ENCODE results near the gene LASP1. TPM values are rescaled to one million over a fixed set of nuclear protein-coding genes. Genes with fewer than 3 reads are reported as not detected.

The LASP1 gene
- total RNA-seq, 2 experiments from 2014 or later: 48.6 to 110 TPM

- Histone ChIP-seq H3K36me3 (ENCODE audit: insufficient read depth, low read length) (peaks cover 89% of the 10 kb centered on the region), H4K20me1 (ENCODE audit: insufficient read depth, low read length) (no peaks in the 10 kb centered on the region)
- POLR2A ChIA-PET: interaction anchor here (1.3 to 2.3 kb wide), 2 partner anchors 11 to 15 kb away, joined by 4 to 9 read pairs; no protein-coding TSS in a partner anchor
Measured at GRCh38 chr17:38886643-38887010, 16.8 kb downstream of the LASP1 start.

GRCh38 chr17:38888842-38889241 lies 19.0 kb downstream of the LASP1 start:
- intact Hi-C loops (cut with micrococcal nuclease; ENCODE audit: unreplicated experiment): no loop called here
- TF ChIP-seq CTCF (conservative IDR thresholded peaks at IDR 0.05; ENCODE audit: low read length) (no peak), EZH2phosphoT487 (IDR thresholded peaks at IDR 0.05; ENCODE audit: borderline replicate concordance, low read depth, low read length) (no peak)
- Histone ChIP-seq H3K9me3 (ENCODE audit: low read length) (no peaks in the 10 kb centered on the region), H3K36me3 (ENCODE audit: insufficient read depth, low read length) (peaks cover 89% of the 10 kb centered on the region), H4K20me1 (ENCODE audit: insufficient read depth, low read length) (no peaks in the 10 kb centered on the region), H3K79me2 (ENCODE audit: insufficient read depth, low read depth, low read length) (peaks cover 20% of the 10 kb centered on the region; the same call in 1 of the 2 replicates), H3K4me1 (ENCODE audit: insufficient read depth, low read length, poor library complexity, severe bottlenecking) (peaks cover 42% of the 10 kb centered on the region), H3K9me2 (ENCODE audit: insufficient read depth, low read length) (no peaks in the 10 kb centered on the region), H3K27ac (ENCODE audit: low read depth, low read length, poor library complexity, severe bottlenecking) (no peak overlapping the region), H3K4me3 (ENCODE audit: low read depth, low read length, poor library complexity, severe bottlenecking) (no peak overlapping the region), H2AFZ (ENCODE audit: low read length) (no peak overlapping the region), H3K4me2 (ENCODE audit: low read length) (no peak overlapping the region)
- BruUV-seq (replicated peaks): no TSS peak
- ChIA-PET CTCF (ENCODE audit: unreplicated experiment) (no interaction called here), POLR2A (no interaction called here)
- DNase-seq (ENCODE audit: low spot score): no peak

More at GRCh38 chr17:38886643-38887010, 16.8 kb downstream of the LASP1 start:
- no peak for DNase-seq (ENCODE audit: low spot score)
- no peak overlapping the region for H3K27ac ChIP-seq (ENCODE audit: low read depth, low read length, poor library complexity, severe bottlenecking)
- no peak overlapping the region for H3K4me3 ChIP-seq (ENCODE audit: low read depth, low read length, poor library complexity, severe bottlenecking)
- no peak overlapping the region for H2AFZ ChIP-seq (ENCODE audit: low read length)
- no peaks in the 10 kb centered on the region for H3K9me2 ChIP-seq (ENCODE audit: insufficient read depth, low read length)
- intact Hi-C loops (cut with micrococcal nuclease; ENCODE audit: unreplicated experiment): no loop called here
- H3K4me1 ChIP-seq (ENCODE audit: insufficient read depth, low read length, poor library complexity, severe bottlenecking): peaks cover 38% of the 10 kb centered on the region
- H3K79me2 ChIP-seq (ENCODE audit: insufficient read depth, low read depth, low read length): peaks cover 40% of the 10 kb centered on the region; the same call in 1 of the 2 replicates
- no peak overlapping the region; the same call in 1 of the 2 replicates for H3K4me2 ChIP-seq (ENCODE audit: low read length)
- no TSS peak for BruUV-seq (replicated peaks)
- CTCF ChIA-PET (ENCODE audit: unreplicated experiment): no interaction called here
- no peak for TF ChIP-seq EZH2phosphoT487 (IDR thresholded peaks at IDR 0.05; ENCODE audit: borderline replicate concordance, low read depth, low read length)
- no peak for TF ChIP-seq CTCF (conservative IDR thresholded peaks at IDR 0.05; ENCODE audit: low read length)
- no peaks in the 10 kb centered on the region for H3K9me3 ChIP-seq (ENCODE audit: low read length)

GRCh38 chr17:38889745-38890409 lies 20.0 kb downstream of the LASP1 start:
- no peak for TF ChIP-seq CTCF (conservative IDR thresholded peaks at IDR 0.05; ENCODE audit: low read length)
- TF ChIP-seq EZH2phosphoT487 (IDR thresholded peaks at IDR 0.05; ENCODE audit: borderline replicate concordance, low read depth, low read length): no peak
- Histone ChIP-seq H3K27ac (ENCODE audit: low read depth, low read length, poor library complexity, severe bottlenecking) (no peak overlapping the region), H3K4me2 (ENCODE audit: low read length) (no peak overlapping the region), H3K4me1 (ENCODE audit: insufficient read depth, low read length, poor library complexity, severe bottlenecking) (peaks cover 39% of the 10 kb centered on the region), H3K4me3 (ENCODE audit: low read depth, low read length, poor library complexity, severe bottlenecking) (no peak overlapping the region), H3K36me3 (ENCODE audit: insufficient read depth, low read length) (peaks cover 93% of the 10 kb centered on the region), H3K79me2 (ENCODE audit: insufficient read depth, low read depth, low read length) (peaks cover 16% of the 10 kb centered on the region; the same call in 1 of the 2 replicates), H2AFZ (ENCODE audit: low read length) (no peak overlapping the region), H3K9me2 (ENCODE audit: insufficient read depth, low read length) (no peaks in the 10 kb centered on the region), H3K9me3 (ENCODE audit: low read length) (no peaks in the 10 kb centered on the region), H4K20me1 (ENCODE audit: insufficient read depth, low read length) (no peaks in the 10 kb centered on the region)
- no TSS peak for BruUV-seq (replicated peaks)
- DNase-seq (ENCODE audit: low spot score): no peak
- POLR2A ChIA-PET: no interaction called here
- CTCF ChIA-PET (ENCODE audit: unreplicated experiment): no interaction called here
- intact Hi-C loops (cut with micrococcal nuclease; ENCODE audit: unreplicated experiment): no loop called here
